ENCODE data around the gene OGFR.

OGFR gene

DNA sequence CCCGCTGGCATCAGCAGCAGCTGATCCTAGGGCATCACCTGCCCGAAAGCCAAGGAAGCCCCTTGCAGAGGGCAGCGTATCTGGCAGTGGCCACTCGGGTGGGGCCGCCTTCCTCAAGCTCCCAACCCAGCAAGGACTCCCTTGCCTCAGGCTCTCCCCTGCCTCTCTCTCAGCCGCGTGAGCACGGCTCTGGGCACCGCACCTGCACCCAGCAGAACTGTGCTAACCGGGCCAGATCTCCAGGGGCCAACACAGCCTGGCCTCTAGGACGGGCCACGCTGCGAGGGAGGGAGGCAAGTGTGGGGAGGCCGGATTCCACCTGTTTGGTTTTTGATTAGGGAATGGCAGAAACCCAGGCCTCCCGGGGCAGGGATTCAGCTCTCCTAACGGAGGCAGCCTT lies 20.1 kb upstream of the OGFR start:
- DNase-seq (ENCODE audit: low read depth), result no peak

DNA sequence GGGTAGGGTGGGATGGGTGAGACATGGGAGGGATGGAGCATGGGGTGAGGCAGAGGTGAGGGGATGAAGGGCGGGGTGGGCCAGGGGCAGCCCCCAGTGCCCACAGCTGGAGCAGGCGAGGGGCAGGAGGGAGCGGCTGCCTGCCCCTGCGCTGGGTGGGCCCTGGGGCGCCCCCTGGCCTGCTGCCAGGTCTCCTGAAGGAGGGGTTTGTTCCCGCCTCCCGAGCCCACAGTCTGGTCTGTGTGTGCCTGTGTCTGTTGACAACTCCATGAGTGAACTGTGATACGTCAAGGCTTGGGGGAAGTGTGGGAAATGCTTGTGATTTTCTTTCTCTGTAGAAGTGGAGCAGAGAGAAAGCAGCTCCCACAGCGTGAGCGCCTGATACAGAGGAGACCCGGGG lies 19.2 kb upstream of the OGFR start:
- DNase-seq (ENCODE audit: low read depth), result no peak

DNA sequence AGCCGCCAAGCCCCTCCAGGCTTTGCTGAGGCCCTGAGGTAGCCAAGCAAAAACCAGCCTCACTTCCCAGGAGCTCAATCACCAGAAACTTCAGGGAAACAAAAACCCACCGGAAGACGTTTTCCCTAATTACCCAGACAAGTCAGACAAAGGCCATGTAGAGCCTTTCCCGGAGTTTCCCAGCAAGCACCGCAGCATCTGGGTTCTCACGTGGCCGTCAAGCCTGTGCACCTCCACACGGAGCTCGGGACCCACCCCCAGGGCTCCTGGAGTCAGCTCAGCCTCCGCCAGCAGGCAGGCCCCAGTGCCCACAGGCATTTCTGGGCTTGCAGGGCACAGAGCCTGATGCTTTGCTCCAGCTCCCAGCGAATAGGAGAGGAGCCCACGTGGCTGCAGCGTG lies 18.5 kb upstream of the OGFR start:
- DNase-seq (ENCODE audit: low read depth), result no peak

DNA sequence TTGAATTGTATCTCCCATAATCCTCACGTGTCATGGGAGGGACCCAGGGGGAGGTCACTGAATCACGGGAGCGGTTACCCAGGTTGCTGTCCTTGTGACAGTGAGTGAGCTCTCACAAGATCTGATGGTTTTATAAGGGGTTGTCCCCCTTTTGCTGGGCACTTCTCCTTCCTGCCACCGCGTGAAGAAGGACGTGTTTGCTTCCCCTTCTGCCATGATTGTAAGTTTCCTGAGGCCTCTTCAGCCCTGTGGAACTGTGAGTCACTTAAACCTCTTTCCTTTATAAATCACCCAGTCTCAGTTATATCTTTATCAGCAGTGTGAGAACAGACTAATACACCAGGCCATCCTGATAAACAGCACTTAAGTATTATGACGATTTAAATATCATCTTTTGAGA lies 17.3 kb upstream of the OGFR start:
- DNase-seq (ENCODE audit: low read depth), result no peak

DNA sequence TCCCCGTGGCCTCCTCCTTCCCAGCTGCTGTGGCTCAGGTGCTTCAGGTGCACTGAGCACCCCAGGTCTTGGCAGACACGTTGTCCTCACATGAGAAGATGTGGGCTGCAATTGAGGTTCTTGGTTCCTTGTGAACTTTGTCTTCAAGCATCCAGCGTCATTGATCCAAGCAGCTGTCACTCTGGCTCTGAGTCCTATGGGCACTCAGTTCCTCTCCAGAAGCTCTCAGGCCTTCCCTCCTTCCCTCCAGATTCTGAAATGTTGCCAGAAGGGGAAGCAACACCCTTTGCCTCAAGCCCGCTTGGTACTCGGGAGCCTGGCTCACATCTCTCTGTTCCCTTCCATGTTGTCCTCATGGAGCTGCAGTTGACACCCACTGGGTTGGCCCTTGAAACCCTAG lies 16.8 kb upstream of the OGFR start:
- no peak for DNase-seq (ENCODE audit: low read depth)

DNA sequence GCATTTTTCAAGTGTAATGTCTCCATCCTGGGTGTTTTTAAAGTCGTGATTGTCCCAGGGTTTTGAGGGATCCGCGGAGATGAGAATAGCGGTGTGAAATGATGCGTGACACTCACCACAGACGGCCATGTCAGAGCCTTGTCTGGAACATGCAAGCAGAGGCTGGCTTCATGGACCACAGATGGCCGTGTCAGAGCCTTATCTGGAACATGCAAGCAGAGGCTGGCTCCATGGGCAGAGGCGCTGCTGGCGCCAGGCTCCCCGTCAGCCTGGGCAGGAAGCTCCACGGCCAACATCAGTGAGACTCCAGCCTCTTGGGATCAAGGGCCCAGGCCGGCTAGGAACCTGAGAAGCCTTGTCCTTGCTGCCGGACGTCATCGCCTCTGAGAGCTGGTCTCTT lies 16.0 kb upstream of the OGFR start:
- DNase-seq (ENCODE audit: low read depth), result no peak

DNA sequence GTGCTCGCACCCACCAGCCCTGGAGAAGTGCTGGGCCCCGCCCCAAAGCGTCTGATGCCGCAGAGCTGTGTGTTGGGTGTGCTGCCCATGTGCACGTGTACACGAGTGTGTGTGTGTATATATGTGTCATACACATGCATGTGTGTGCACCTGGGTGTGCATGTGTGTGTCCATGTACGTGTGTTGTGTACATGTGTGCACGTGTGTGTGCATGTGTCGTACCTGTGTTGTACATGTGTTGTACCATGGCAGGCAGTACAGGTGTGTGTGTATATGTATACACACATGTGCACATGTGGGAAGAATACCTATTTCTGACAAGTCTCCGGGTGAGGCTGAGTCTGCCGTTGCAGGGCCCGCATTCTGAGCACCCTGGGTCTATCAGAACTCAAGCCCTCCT lies 14.6 kb upstream of the OGFR start:
- DNase-seq (ENCODE audit: low read depth), result no peak

DNA sequence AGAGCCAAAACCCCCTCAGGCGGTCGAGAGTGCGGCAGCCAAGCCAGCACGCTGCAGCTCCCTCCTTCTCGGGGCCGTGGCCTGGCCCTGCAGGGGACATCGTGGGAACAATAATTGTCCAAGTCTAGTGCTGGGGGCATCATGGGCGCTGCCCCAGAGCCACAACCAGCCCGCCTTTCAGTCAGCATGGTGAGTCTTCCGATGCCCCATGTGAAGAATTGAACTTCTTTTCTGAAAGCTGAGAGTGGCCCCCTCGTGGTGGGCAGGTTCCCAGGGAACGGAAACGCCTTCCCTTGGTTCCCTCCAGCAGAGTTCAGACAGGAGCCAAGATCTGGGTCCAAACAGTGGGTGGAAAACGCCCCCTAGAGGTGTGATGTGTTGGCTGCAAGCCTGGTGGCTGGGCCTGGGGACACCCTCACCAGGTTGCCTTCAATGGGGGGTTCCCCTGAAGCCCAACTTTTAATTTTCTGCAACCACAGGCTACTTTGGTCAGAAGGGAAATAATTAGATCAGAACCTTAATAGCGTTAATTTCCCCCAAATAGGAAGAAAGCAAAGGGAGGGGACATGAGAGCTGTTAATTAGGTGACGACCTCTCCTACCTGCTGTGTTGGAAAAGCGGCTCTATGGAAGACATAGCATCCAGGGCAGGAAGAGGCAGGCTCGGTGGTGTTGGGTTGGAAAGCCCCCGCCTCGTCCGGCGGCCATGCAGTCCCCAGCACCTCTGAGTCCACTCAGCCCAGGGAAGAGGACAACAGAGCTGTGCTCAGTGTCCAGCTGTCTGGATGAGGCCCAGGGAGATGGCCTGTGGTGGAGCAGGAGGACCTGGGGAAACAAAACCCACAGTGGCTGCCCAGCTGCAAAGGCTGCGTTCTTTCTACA lies 13.1 kb upstream of the OGFR start:
- DNase-seq (ENCODE audit: low read depth), result no peak

DNA sequence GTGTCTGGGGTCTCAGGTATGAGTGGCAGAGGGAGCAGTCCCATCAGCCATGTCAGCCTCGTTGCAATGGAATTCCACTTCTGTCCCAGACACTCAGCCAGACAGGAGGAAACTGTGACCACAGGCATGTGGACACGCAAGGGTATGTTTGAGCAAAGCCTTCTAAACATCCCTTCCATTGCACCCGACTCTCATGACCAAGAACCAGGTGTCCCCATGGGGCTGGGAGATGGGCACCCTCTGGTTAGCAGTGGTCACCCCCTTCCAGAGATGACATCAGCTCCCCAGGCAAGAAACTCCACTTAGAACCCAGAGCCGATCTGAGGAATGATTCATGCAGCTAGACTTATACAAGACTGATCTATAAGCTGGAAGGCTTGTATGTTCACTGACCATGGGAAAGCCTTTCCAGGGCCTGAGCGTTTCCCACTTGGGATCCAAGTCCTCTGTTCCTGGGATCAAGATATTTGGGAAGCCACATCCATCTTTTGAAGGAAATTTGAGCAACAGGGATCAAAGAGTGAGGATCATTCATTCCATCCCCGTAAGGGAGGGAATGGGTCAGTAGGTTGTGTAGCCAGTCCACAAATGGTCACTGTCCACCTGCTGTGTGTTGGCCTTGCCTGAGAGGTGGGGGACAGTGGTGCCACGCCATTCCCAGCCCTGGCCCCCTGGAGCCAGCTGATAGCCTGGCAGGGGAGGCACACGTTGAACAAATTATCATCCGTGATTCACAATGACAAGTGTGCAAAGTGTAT lies 12.3 kb upstream of the OGFR start:
- no peak for DNase-seq (ENCODE audit: low read depth)

DNA sequence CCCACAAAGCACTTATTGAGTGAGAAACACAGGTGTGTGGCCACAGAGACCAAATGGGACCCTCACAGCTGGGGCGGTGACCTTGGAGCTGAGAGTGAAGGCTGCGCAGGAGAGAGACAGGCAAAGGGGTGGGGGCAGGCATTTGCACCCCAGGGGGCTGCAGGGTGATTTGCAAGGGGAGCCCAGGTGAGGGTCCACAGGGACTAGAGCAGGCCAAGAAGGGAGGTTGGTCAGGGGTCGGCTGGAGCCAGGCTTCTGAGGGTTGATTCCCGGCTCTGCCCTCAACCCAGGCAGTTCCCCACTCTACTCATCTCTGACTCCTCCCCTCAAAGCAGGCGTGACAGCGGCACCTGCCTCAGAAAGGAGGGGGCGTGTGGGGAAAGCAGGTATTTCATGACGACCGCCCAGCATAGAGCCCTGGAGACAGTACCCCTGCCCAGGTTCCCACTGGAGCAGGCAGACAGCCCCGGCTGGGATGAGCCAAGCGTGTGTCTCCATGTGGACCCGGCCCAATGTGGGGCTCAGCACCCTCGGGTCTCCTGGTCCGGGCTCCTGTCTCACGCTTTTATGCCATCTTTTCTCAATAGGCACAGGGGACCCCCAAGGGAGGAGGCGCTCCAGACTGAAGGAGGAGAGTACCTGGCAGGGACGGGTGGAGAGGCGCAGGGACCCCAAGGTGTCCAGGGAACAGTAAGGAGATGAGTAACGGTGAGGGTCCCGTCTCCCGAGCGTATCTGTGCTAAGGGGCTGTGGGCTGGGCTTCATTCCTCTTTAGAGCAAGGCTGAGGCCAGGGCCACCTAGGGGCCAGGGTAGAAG lies 11.5 kb upstream of the OGFR start:
- DNase-seq (ENCODE audit: low read depth), result no peak

DNA sequence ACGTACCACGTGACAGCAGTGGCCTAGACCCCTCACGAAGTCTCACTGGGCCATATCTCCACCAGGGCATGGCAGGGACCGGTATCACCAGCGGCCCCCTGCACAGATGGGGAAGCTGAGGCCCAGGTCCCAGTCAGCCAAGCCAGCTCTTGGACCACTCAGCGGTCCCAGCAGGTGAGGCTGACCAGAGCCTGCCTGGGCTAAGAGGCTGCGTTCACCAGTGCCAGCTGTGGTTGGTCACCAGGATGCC lies 11.0 kb upstream of the OGFR start:
- no peak for DNase-seq (ENCODE audit: low read depth)

DNA sequence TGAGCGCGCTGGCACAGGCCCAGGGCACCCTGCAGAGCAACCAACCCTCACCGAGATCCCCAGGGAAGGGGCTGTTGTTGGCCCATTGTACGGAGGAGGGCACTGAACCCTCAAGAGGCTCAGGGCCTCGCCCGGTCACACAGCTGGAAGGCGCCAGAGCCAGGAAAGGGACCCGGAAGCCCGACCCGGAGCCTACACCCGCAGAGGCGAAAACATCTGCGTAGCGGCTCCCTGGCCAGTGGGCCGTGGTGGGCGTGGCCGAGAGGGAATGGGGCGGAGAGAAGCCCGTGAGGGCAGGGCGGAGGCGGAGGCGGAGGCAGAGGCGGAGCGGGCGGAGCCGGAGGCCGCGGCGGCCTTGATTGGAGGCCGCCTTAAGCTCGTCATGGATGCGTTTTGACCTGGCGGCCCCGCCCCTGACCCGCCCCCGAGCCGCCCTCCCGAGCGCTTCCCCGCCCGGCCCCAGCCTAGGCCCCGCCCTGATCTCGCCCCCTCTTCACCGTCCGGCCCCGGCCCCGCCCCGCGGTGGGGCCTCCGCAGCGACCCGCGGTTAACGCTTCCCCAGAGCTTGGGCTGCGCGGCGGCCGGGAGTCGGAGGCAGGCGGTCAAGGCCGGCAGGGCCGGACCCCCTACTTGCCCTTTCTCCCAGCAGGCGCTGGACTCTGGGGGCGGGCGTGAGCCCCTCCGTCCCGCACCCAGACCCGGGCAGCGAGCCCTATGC lies 10.5 kb upstream of the OGFR start:
- DNase-seq (ENCODE audit: low read depth), result peak; percentile 62

DNA sequence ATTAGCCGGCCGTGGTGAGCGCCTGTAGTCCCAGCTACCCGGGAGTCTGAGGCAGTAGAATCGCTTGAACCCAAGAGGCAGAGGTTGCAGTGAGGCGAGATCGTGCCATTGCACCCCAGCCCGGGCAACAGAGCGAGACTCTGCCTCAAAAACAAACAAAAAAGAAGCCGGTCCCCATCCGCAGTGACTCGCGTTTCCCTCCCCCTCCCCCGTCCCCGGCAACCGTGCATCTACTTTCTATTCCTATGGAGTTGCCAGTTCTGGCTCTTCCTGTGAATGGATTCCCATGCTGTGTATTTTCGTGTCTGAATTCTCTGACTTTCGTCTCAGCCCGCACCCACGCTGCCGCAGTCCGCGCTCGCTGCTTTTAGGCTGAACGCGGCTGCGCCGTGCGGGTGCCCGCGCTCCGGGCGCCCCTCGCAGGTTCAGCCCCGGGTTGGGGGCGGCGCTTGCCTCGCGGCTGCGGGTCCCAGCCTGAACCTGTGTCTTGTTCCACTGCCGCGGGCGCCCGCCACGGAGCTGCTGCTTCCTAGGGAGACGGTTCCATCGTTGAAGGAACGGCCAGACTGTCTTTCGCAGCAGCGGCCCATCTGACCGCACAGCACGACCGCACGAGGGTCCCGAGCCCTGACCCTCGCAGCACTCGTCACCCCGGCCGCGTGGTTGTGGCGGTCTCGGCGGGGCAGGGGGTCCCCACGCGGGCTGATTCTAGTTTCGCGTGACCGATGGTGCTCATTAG lies 9.4 kb upstream of the OGFR start:
- no peak for DNase-seq (ENCODE audit: low read depth)

DNA sequence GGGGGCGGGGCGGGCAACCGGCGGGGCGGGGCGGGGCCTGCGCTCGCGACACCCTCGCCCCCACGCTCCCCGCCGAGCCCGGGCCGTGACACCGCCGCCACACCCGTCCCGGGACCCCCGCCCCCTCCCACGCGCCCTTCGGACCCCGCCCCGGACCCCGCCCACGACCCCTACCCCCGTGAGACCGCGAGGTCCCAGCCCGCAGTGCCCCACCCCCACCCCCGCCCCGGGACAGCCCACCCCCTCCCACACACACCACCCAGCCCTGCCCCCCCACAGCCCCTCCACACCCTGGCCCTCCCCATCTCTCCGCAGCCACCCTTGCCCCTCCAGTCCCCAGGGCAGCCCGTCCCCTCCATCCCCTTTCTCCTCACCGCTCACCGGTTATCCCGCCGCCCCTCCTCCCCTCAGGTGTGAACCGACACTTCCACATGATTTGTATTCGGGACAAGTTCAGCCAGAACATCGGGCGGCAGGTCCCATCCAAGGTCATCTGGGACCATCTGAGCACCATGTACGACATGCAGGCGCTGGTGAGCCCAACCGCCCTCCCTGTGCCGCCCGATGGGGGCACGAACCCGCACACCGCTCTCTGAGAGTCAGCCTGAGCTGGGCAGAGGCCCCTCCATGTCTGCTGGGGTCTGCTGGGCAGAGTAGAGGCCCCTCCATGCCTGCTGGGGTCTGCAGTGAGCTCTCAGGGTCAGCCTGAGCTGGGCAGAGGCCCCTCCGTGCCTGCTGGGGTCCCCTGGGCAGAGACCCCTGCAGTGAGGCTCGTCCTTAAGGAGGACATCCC lies 7.7 kb upstream of the OGFR start:
- no peak for DNase-seq (ENCODE audit: low read depth)

DNA sequence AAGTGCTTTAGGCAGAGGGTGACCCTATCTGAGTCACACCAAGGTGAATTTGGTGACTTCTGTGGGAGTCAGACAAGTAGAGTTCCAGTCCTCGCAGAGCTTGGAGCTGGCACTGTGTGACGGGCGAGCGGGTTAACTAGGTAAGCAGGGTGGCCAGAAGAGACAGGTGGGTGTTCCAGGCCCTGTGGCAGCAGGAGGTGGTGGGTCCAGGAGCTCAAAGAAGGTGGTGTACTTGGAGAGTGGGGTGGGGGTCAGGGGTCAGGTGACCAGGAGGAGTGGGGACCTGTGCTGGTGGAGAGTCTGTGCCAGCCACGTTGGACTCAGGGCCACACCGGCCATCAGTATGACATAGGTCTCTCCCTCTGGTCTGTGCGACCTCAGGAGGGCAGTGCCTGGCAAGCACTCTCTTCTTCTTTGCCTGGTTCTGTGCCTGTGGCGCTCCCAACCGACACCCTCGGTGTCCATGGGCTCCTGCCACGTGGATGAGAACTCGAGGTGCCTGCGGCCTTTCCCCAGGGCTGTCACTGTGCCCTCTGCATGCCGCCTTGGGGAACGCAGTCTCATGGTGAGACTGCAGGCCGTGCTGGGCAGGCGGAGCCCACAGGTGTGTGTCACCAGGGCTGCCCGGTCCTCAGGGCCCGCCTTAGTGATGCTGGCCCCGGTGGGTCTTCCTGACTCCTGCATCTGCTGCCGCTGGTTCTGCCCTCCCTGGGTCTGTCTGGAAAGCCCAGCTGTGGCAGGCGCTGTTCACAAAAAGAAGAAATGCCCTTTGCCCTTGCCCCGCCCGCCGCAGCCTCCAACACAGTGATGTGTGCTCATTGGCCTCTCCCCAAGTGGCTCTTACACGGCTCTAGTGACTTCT lies 6.7 kb upstream of the OGFR start:
- DNase-seq (ENCODE audit: low read depth), result no peak

DNA sequence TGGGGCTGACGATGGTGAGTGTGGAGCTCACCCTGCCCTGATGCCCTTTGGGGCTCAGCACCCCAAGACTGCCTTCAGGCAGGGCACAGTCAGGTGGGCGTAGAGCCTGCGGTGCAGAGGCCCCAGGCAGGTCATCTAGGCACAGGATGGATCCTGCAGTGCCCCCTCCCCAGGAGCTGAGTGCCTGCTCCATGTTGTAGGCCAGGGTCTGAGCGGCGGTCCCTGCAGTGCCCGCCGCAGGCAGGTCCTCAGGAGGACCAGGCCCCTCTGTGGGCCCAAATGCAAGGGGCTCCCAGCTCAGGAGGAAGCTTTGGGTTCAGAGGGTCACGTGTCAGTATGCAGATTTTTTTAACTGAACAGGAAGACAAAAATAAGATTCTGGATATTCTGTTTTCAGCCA lies 5.6 kb upstream of the OGFR start:
- DNase-seq (ENCODE audit: low read depth), result no peak

DNA sequence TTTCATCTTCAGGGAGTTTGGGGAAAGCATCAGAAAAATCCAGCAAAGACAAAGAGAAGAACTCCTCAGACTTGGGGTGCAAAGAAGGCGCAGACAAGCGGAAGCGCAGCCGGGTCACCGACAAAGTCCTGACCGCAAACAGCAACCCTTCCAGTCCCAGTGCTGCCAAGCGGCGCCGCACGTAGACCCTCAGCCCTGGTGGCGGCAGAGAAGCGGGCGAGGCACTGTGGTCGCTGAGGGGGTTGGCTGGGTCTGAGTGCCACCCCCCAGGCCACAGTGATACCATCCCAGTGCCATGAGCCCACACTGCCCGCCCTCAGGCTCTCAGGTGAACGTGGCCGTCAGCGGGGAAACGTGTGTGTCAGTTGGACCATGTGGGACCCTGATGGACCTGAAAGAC lies 5.2 kb upstream of the OGFR start:
- DNase-seq (ENCODE audit: low read depth), result no peak

DNA sequence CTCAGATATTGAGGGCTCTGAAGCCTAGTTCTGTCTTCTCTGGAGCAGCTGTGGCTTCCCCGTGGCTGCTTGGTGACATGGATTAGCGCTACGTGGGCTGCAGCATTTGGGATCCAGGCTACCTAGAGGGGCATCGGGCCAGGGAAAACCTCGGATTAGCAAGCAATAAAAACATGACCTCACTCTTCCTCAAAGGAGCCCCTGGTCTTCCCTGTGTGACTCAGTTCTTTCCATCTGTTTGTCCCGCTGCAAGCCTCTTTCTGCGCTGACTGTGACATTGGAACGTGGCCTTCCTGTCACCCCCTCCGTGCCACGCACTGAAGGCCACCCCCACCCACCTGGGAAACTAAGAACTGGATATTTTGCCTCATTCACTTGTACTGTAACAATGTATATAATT lies 4.8 kb upstream of the OGFR start:
- DNase-seq (ENCODE audit: low read depth), result no peak

DNA sequence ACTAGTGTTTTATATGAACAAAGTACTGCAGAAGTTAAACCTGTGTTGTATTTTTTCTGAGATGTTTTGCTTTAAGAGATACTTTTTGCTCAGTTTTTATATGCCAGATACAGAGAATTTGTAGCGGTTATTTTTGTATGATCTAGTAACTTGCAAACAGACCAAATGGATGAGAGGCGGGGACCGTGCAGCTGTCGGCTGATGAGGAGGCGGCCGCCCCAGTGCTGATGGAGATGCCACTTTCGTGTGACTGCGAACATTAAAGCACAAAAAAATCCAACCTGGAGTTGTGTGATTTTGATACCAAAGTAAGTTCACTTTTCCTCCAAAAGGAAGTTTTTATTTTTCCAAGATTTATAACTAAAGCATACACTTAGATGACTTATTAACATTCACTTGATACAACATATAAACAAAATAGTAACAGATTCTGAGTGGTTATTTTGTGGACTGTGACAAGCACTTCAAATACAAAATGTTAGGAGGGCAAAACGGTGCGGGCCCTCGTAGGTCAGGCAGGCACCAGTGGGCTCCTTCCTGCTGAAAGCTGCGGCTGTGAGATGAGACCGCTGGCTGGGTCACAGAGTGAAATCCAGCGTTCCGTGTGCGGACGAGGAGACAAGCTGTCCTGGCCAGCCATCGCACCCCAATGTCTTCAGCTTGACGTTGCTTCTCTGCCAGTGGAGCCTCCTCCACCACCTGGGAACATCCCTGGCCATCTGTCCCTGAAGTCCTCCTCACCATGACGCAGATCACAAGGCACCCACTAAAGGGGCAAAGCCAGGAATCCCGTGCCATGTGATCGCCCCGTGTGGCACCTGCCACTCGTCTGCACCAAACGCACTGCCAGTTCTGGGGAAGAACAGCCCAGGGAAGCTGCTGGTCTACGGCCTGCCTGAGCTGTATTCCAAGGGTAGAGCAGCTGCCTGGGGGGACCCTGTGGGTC lies 4.0 kb upstream of the OGFR start:
- no peak for DNase-seq (ENCODE audit: low read depth)
